ENCODE results near the gene GLYATL1. TPM values are rescaled to one million over a fixed set of nuclear protein-coding genes. Genes with fewer than 3 reads are reported as not detected.

Gene GLYATL1
- total and polyA plus RNA-seq, 2 experiments from 2014 or later = 7.9 to 12.6 TPM

- TF ChIP-seq ZNF462 (CRISPR knock-in tag; IDR thresholded peaks at IDR 0.05) (no peak), CREB1 (CRISPR knock-in tag; IDR thresholded peaks at IDR 0.05; ENCODE audit: low read depth) (no peak), EZH2 (IDR thresholded peaks at IDR 0.05; ENCODE audit: low read depth, unreplicated experiment) (no peak), POLR2AphosphoS5 (IDR thresholded peaks at IDR 0.05; ENCODE audit: low read depth) (no peak), ZNF331 (CRISPR knock-in tag; IDR thresholded peaks at IDR 0.05; ENCODE audit: low read depth) (no peak)
Observed at GRCh38 chr11:58965246-58965985, 26.1 kb downstream of the GLYATL1 start (continued).

GRCh38 chr11:58968251-58968711 lies 29.0 kb downstream of the GLYATL1 start:
- peak; percentile 49 for ATAC-seq
- no peaks in the 10 kb centered on the region for H3F3A ChIP-seq (replicated peaks; ENCODE audit: low read depth)
- peaks cover 8% of the 10 kb centered on the region for H3K4me1 ChIP-seq (ENCODE audit: insufficient read depth)
- peak overlapping the region; percentile 79 for H3K4me2 ChIP-seq
- H3K27me3 ChIP-seq (ENCODE audit: insufficient read depth) = peaks cover 65% of the 10 kb centered on the region
- Mint-ChIP-seq H3K4me1 (peaks cover 6% of the 10 kb centered on the region; the same call in 2 of the 3 replicates), H3K36me3 (ENCODE audit: low read depth) (peaks cover 6% of the 10 kb centered on the region; the same call in 2 of the 3 replicates), H3K4me3 (peak overlapping the region; percentile 46; the same call in 2 of the 3 replicates), H3K27me3 (ENCODE audit: insufficient read depth, low read depth, poor library complexity) (peaks cover 17% of the 10 kb centered on the region), H3K9me3 (peaks cover 20% of the 10 kb centered on the region), H3K27ac (no peak overlapping the region)
- no peaks in the 10 kb centered on the region for H4K20me1 ChIP-seq (replicated peaks; ENCODE audit: insufficient read depth)
- peak overlapping the region; percentile 97 for H2AFZ ChIP-seq
- H3K79me2 ChIP-seq (replicated peaks; ENCODE audit: insufficient read depth) = no peaks in the 10 kb centered on the region
- no peak overlapping the region for H3K27ac ChIP-seq (ENCODE audit: low read depth)
- H3K36me3 ChIP-seq (ENCODE audit: insufficient read depth) = no peaks in the 10 kb centered on the region; the same call in 1 of the 2 replicates
- H3K4me3 ChIP-seq = peak overlapping the region; percentile 46
- DNase-seq (ENCODE audit: low spot score) = peak; percentile 66
- TF ChIP-seq EZH2 (IDR thresholded peaks at IDR 0.05; ENCODE audit: low read depth, unreplicated experiment) (no peak), CREB1 (CRISPR knock-in tag; IDR thresholded peaks at IDR 0.05; ENCODE audit: low read depth) (peak; percentile 56; the same call in 1 of the 2 replicates)
- 0 out of 2 replicates have a peak, but pooled peaks cover 3% of the 10 kb centered on the region for H3K9me2 ChIP-seq (ENCODE audit: insufficient read depth)
